ENCODE results near the gene NEK5.
"Not testable (repeated sequence)": the region's sequence is repeated elsewhere in the genome, so short reads cannot be mapped to it uniquely, and the experiment has no call there.

The NEK5 gene

DNA sequence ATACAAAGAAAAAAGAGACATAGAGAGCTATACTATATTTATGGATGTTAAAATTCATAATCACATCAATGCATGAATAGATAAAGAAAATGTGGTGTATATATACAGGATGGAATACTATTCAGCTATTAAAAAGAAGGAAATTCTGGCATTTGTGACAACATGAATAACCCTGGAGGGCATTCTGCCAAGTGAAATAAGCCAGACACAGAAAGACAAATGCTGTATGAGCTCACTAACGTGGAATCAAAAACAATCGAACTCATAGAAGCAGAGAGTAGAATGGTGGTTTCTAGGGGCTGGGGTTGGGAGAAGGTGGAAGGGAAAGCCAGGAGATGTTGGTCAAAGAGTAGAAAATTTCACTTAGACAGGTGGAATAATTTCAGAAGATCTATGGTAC lies 80.4 kb downstream of the NEK5 start:
- no peaks in the 10 kb centered on the region for H3K27me3 ChIP-seq (replicated peaks; ENCODE audit: control insufficient read depth, insufficient read depth, low read length, poor library complexity, severe bottlenecking)
- H3K27ac ChIP-seq (ENCODE audit: insufficient read depth, low read length, poor library complexity, severe bottlenecking), result no peak overlapping the region
- H3K4me3 ChIP-seq (ENCODE audit: insufficient read depth, low read depth, low read length, poor library complexity, severe bottlenecking), result no peak overlapping the region
- no peak for DNase-seq
- H3K9me3 ChIP-seq (ENCODE audit: control insufficient read depth, low read length), result no peaks in the 10 kb centered on the region
- H3K4me1 ChIP-seq (ENCODE audit: control insufficient read depth, insufficient read depth, low read length, poor library complexity, severe bottlenecking), result no peaks in the 10 kb centered on the region
- H3K36me3 ChIP-seq (ENCODE audit: control insufficient read depth, insufficient read depth, low read length), result no peaks in the 10 kb centered on the region

DNA sequence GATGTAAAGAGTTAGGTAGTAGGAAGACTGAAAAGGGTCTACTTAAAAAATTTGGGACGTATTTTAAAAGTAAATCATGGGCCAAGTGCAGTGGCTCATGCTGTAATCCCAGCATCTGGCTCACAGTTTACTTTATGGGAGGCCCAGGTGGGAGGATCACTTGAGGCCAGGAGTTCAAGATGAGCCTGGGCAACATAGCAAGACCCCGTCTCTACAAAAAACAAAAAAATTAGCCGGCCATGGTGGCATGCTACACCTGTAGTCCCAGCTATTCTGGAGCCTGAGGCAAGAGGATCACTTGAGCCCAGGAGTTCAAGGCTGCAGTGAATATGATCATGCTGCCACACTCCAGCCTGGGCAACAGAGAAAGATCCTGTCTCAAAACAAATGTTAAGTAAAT lies 81.4 kb downstream of the NEK5 start:
- Histone ChIP-seq H3K27me3 (replicated peaks; ENCODE audit: control insufficient read depth, insufficient read depth, low read length, poor library complexity, severe bottlenecking) (no peaks in the 10 kb centered on the region), H3K4me3 (ENCODE audit: insufficient read depth, low read depth, low read length, poor library complexity, severe bottlenecking) (no peak overlapping the region), H3K9me3 (ENCODE audit: control insufficient read depth, low read length) (no peaks in the 10 kb centered on the region), H3K27ac (ENCODE audit: insufficient read depth, low read length, poor library complexity, severe bottlenecking) (no peak overlapping the region), H3K36me3 (ENCODE audit: control insufficient read depth, insufficient read depth, low read length) (no peaks in the 10 kb centered on the region), H3K4me1 (ENCODE audit: control insufficient read depth, insufficient read depth, low read length, poor library complexity, severe bottlenecking) (no peaks in the 10 kb centered on the region)
- DNase-seq, result no peak

DNA sequence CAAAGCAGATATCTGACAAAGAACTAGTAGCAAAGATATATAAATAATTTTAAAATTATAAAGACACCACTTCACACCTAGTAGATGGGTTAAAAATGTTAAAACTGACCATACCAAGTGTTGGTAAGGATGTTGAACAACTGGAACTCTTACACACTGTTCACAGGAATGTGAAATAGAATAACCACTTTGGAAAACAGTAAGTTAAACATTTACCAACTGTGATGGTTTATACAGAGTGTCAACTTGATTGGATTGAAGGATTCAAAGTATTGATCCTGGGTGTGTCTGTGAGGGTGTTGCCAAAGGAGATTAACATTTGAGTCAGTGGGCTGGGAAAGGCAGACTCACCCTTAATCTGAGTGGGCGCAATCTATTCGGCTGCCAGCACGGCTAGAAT lies 85.2 kb downstream of the NEK5 start:
- no peak for DNase-seq
- H3K4me3 ChIP-seq (ENCODE audit: insufficient read depth, low read depth, low read length, poor library complexity, severe bottlenecking), result no peak overlapping the region
- no peaks in the 10 kb centered on the region for H3K27me3 ChIP-seq (replicated peaks; ENCODE audit: control insufficient read depth, insufficient read depth, low read length, poor library complexity, severe bottlenecking)
- no peaks in the 10 kb centered on the region for H3K36me3 ChIP-seq (ENCODE audit: control insufficient read depth, insufficient read depth, low read length)
- no peaks in the 10 kb centered on the region for H3K9me3 ChIP-seq (ENCODE audit: control insufficient read depth, low read length)
- H3K4me1 ChIP-seq (ENCODE audit: control insufficient read depth, insufficient read depth, low read length, poor library complexity, severe bottlenecking), result no peaks in the 10 kb centered on the region
- no peak overlapping the region for H3K27ac ChIP-seq (ENCODE audit: insufficient read depth, low read length, poor library complexity, severe bottlenecking)

DNA sequence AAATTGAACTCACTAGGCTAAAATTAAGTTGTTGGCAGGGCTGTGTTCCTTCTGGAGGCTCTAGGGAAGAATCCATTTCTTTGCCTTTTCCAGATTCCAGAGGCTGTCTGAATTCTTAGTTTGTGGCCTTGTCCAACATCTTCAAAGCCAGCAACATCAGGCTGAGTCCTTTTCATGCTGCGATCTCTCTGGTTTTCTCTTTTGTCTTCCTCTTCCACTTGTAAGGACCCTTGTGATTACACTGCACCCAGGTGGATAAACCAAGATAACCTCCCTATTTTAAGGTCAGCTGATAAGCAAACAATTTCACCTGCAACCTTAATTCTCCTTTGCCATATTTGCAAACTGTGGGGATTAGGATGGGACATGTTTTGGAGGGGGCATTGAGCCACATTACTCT lies 92.8 kb downstream of the NEK5 start:
- Histone ChIP-seq H3K9me3 (ENCODE audit: control insufficient read depth, low read length) (no peaks in the 10 kb centered on the region), H3K4me3 (ENCODE audit: insufficient read depth, low read depth, low read length, poor library complexity, severe bottlenecking) (no peak overlapping the region), H3K27ac (ENCODE audit: insufficient read depth, low read length, poor library complexity, severe bottlenecking) (no peak overlapping the region), H3K27me3 (replicated peaks; ENCODE audit: control insufficient read depth, insufficient read depth, low read length, poor library complexity, severe bottlenecking) (no peaks in the 10 kb centered on the region), H3K4me1 (ENCODE audit: control insufficient read depth, insufficient read depth, low read length, poor library complexity, severe bottlenecking) (no peaks in the 10 kb centered on the region), H3K36me3 (ENCODE audit: control insufficient read depth, insufficient read depth, low read length) (no peaks in the 10 kb centered on the region)
- DNase-seq, result no peak

DNA sequence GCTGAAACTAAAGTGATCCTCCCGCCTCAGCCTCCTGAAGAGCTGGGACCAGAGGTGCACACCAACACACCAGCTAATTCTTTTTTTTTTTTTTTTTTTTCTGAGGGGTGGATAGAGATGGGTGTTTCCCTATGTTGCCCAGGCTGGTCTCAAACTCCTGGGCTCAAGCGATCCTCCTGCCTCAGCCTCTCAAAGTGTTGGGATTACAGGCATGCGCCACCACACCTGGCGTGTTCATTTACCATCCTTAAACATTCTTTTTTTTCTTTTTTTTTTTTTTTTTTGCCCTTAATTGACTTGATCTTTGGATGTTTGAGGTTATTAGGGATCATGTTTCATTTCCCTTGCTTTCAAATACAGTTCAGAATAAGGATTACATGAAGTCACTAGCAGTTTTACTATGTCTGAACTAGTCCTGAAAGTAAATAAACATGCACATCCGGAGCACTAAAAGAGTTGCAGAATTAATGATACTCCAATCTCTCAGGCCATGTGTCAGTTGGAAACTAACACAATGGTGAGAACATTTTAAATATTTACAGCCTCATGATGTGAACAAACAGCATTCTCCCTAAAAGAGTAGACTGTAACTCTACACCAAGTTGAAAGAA lies 94.2 kb downstream of the NEK5 start:
- Histone ChIP-seq H3K36me3 (ENCODE audit: control insufficient read depth, insufficient read depth, low read length) (no peaks in the 10 kb centered on the region), H3K4me3 (ENCODE audit: insufficient read depth, low read depth, low read length, poor library complexity, severe bottlenecking) (no peak overlapping the region), H3K4me1 (ENCODE audit: control insufficient read depth, insufficient read depth, low read length, poor library complexity, severe bottlenecking) (no peaks in the 10 kb centered on the region), H3K9me3 (ENCODE audit: control insufficient read depth, low read length) (no peaks in the 10 kb centered on the region), H3K27me3 (replicated peaks; ENCODE audit: control insufficient read depth, insufficient read depth, low read length, poor library complexity, severe bottlenecking) (no peaks in the 10 kb centered on the region), H3K27ac (ENCODE audit: insufficient read depth, low read length, poor library complexity, severe bottlenecking) (no peak overlapping the region)
- DNase-seq, result no peak

DNA sequence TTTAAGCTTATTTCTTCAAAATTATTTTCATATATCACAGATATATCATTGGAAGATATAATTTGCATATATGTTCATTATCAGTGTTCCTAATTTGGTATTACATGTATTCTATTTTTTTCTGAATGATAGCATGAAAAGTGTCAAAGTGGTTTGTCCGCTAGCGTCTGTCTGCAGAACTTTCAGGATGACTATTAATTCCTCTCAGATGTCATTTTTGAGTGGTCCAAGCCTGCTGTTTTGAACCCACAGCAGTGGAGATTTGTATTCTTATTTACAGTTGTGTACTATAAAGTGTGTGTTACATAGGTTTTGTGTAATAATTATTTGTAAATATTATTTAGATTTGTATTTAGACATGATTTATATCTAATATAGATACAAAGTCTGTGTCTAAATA lies 95.8 kb downstream of the NEK5 start:
- Histone ChIP-seq H3K4me3 (ENCODE audit: insufficient read depth, low read depth, low read length, poor library complexity, severe bottlenecking) (no peak overlapping the region), H3K27ac (ENCODE audit: insufficient read depth, low read length, poor library complexity, severe bottlenecking) (no peak overlapping the region), H3K27me3 (replicated peaks; ENCODE audit: control insufficient read depth, insufficient read depth, low read length, poor library complexity, severe bottlenecking) (no peaks in the 10 kb centered on the region), H3K36me3 (ENCODE audit: control insufficient read depth, insufficient read depth, low read length) (peaks cover 4% of the 10 kb centered on the region), H3K4me1 (ENCODE audit: control insufficient read depth, insufficient read depth, low read length, poor library complexity, severe bottlenecking) (no peaks in the 10 kb centered on the region), H3K9me3 (ENCODE audit: control insufficient read depth, low read length) (no peaks in the 10 kb centered on the region)
- no peak for DNase-seq

DNA sequence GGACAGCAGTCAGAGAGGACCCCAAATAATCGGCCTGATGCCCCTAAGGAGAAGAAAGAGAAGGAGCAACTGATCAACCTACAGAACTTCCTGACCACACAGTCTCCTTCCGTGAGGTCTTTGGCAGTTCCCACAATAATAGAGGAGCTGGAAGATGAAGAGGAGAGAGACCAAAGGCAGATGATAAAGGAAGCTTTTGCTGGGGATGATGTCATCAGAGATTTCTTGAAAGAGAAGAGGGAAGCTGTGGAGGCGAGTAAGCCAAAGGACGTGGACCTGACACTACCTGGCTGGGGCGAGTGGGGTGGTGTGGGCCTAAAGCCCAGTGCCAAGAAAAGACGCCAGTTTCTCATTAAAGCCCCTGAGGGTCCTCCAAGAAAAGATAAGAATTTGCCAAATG lies 98.5 kb downstream of the NEK5 start:
- H3K4me1 ChIP-seq (ENCODE audit: control insufficient read depth, insufficient read depth, low read length, poor library complexity, severe bottlenecking); H3K27ac ChIP-seq (ENCODE audit: insufficient read depth, low read length, poor library complexity, severe bottlenecking); H3K4me3 ChIP-seq (ENCODE audit: insufficient read depth, low read depth, low read length, poor library complexity, severe bottlenecking); H3K9me3 ChIP-seq (ENCODE audit: control insufficient read depth, low read length); DNase-seq; H3K27me3 ChIP-seq (replicated peaks; ENCODE audit: control insufficient read depth, insufficient read depth, low read length, poor library complexity, severe bottlenecking): not testable (repeated sequence)
- H3K36me3 ChIP-seq (ENCODE audit: control insufficient read depth, insufficient read depth, low read length), result peaks cover 11% of the 10 kb centered on the region

DNA sequence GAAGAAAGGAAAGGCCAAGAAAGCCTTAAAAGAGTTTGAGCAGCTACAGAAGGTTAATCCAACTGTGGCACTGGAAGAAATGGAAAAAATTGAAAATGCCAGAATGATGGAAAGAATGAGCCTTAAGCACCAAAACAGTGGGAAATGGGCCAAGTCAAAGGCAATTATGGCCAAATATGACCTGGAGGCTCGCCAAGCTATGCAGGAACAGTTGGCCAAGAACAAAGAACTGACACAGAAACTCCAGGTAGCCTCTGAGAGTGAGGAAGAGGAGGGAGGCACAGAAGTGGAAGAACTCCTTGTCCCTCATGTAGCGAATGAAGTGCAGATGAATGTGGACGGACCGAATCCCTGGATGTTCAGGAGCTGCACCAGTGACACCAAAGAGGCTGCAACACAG lies 99.3 kb downstream of the NEK5 start:
- no peak for DNase-seq
- H3K36me3 ChIP-seq (ENCODE audit: control insufficient read depth, insufficient read depth, low read length), result peaks cover 14% of the 10 kb centered on the region
- H3K27ac ChIP-seq (ENCODE audit: insufficient read depth, low read length, poor library complexity, severe bottlenecking), result no peak overlapping the region
- no peaks in the 10 kb centered on the region for H3K4me1 ChIP-seq (ENCODE audit: control insufficient read depth, insufficient read depth, low read length, poor library complexity, severe bottlenecking)
- H3K4me3 ChIP-seq (ENCODE audit: insufficient read depth, low read depth, low read length, poor library complexity, severe bottlenecking), result no peak overlapping the region
- no peaks in the 10 kb centered on the region for H3K9me3 ChIP-seq (ENCODE audit: control insufficient read depth, low read length)
- H3K27me3 ChIP-seq (replicated peaks; ENCODE audit: control insufficient read depth, insufficient read depth, low read length, poor library complexity, severe bottlenecking), result no peaks in the 10 kb centered on the region

DNA sequence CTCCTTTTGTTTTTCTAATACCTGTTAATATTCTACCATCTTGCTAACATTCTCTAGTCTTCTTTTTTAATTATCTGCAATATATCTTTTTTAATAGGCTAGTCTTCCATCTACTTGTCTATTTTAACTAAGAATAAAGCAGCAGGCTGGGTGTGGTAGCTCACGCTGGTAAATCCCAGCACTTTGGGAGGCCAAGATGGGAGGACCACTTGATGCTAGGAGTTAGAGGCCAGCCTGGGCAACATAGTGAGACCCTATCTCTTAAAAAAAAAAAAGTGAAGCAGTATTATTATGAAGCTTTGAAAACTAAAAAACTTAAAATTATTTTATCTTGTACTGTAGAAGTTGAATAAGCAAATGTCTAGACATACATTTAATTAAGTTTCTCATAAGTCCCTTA lies 101.0 kb downstream of the NEK5 start:
- no peak for DNase-seq
- peaks cover 23% of the 10 kb centered on the region for H3K36me3 ChIP-seq (ENCODE audit: control insufficient read depth, insufficient read depth, low read length)

DNA sequence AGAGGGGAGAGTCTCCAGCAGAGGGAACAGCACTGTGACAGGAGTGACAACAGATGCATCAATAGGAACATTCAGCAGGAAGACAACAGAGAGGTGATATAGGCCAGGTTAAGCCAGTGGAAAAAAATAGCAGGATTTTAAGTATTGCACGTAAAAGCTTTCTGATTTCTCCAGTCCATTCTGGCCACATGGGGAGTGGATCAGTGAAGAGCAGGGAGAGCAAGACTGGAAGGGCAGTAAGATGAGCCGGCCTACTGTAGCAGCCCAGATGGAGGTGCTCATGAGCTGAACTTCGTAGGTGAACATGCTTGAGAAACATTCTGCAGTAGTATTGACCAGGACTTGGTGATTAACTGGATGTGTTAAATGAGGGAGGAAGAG lies 102.6 kb downstream of the NEK5 start:
- no peaks in the 10 kb centered on the region for H3K4me1 ChIP-seq (ENCODE audit: control insufficient read depth, insufficient read depth, low read length, poor library complexity, severe bottlenecking)
- H3K27me3 ChIP-seq (replicated peaks; ENCODE audit: control insufficient read depth, insufficient read depth, low read length, poor library complexity, severe bottlenecking), result no peaks in the 10 kb centered on the region
- peaks cover 25% of the 10 kb centered on the region for H3K36me3 ChIP-seq (ENCODE audit: control insufficient read depth, insufficient read depth, low read length)
- H3K9me3 ChIP-seq (ENCODE audit: control insufficient read depth, low read length), result no peaks in the 10 kb centered on the region
- no peak overlapping the region for H3K4me3 ChIP-seq (ENCODE audit: insufficient read depth, low read depth, low read length, poor library complexity, severe bottlenecking)
- H3K27ac ChIP-seq (ENCODE audit: insufficient read depth, low read length, poor library complexity, severe bottlenecking), result no peak overlapping the region
- DNase-seq, result no peak

More for the DNA sequence above, 101.0 kb downstream of the NEK5 start:
- Histone ChIP-seq H3K4me1 (ENCODE audit: control insufficient read depth, insufficient read depth, low read length, poor library complexity, severe bottlenecking) (no peaks in the 10 kb centered on the region), H3K9me3 (ENCODE audit: control insufficient read depth, low read length) (no peaks in the 10 kb centered on the region), H3K4me3 (ENCODE audit: insufficient read depth, low read depth, low read length, poor library complexity, severe bottlenecking) (no peak overlapping the region), H3K27ac (ENCODE audit: insufficient read depth, low read length, poor library complexity, severe bottlenecking) (no peak overlapping the region), H3K27me3 (replicated peaks; ENCODE audit: control insufficient read depth, insufficient read depth, low read length, poor library complexity, severe bottlenecking) (no peaks in the 10 kb centered on the region)

Data from effector memory CD4-positive, alpha-beta T cell (primary cell).